Sigmoid colon (tissue), 7 donors: ENCODE measurements around the gene TMPRSS11F. TPM values are rescaled to one million over a fixed set of nuclear protein-coding genes. Genes with fewer than 3 reads are reported as not detected.

Experiments
- DNase-seq: peaks from one replicate; pipeline ENCODE4 v3.0.0-alpha.2; 2019
- H3K27ac ChIP-seq, 4 donors: fragments of 200-600 bp; sonication (generic); one replicate each; pipeline ENCODE4 v1.5.1; 2016 to 2019; ENCODE audit warnings: mild to moderate bottlenecking in 1 of 4
- H3K27me3 ChIP-seq, 3 donors: fragments of 200-600 bp; sonication (generic); one replicate each; pipeline ENCODE4 v1.5.1; 2019; ENCODE audit warnings: mild to moderate bottlenecking in 1 of 3
- H3K36me3 ChIP-seq, 4 donors: fragments of 200-600 bp; sonication (generic); one replicate each; pipeline ENCODE4 v1.5.1; 2016 to 2019
- H3K4me1 ChIP-seq, 4 donors: fragments of 200-600 bp; sonication (generic); one replicate each; pipeline ENCODE4 v1.5.1; 2017 to 2019
- H3K4me3 ChIP-seq, 4 donors: fragments of 200-600 bp; sonication (generic); one replicate each; pipeline ENCODE4 v1.5.1; 2017 to 2019; ENCODE audit warnings: mild to moderate bottlenecking in 2 of 4, moderate library complexity in 1 of 4
- H3K9me3 ChIP-seq, 4 donors: fragments of 200-600 bp in 3 of 4; sonication (generic) in 3 of 4; one replicate each; pipeline versions ENCODE4 v1.5.1 to v1.6.1; 2013 to 2019
- EP300 ChIP-seq, 4 donors: sonication (generic); formaldehyde crosslinking; IDR thresholded peaks; one replicate each; pipeline ENCODE4 v1.6.1; 2017; ENCODE audit warnings: antibody characterized with exemption in 4 of 4
- POLR2A ChIP-seq, 2 donors: fragments of 450-650 bp; IDR thresholded peaks; one replicate each; pipeline ENCODE4 v1.6.1; 2016; ENCODE audit warnings: antibody characterized with exemption in 2 of 2, mild to moderate bottlenecking in 2 of 2, moderate library complexity in 2 of 2
- POLR2AphosphoS5 ChIP-seq, 4 donors: sonication (generic); formaldehyde crosslinking; IDR thresholded peaks; one replicate each; pipeline ENCODE4 v1.6.1; 2017; ENCODE audit warnings: antibody characterized with exemption in 4 of 4
- WGBS, 2 donors: extraction: QIAGEN DNeasy Blood & Tissue Kit; methylation state at CpG; one replicate each; pipeline ENCODE4 v1.1.7; 2013; 5-methylcytosine and 5-hydroxymethylcytosine counted together
- intact Hi-C: fragments of 100-400 bp; cut with DNase I; formaldehyde crosslinking; loops from one replicate; pipeline ENCODE4 v1.15.1; 2023
- polyA plus RNA-seq, 3 donors: library from polyadenylated mRNA; stranded (reverse); fragments of 200-250 nt; gene quantifications; one replicate each; pipeline ENCODE4 v1.2.3, GENCODE V29; 2013
- total RNA-seq, 4 donors: library from RNA; depleted of rRNA; stranded (reverse); fragments of >200 nt; gene quantifications; one replicate each; pipeline ENCODE4 v1.1.0, GENCODE V29; 2016
- TF ChIP-seq, protein P1 (sequence below), 4 experiments: fragments of 450-650 bp in 3 of 4; fragments of 200-600 bp in 1 of 4; IDR thresholded peaks; one replicate each; pipeline ENCODE4 v1.5.1; 2016 to 2019; ENCODE audit warnings: antibody characterized with exemption in 4 of 4, mild to moderate bottlenecking in 3 of 4, moderate library complexity in 2 of 4
- donor health status: healthy with polysubstance abuse.
- donor health status: Bipolar disorder and iron deficiency.
- donor health status: healthy.

The TMPRSS11F gene
- total and polyA plus RNA-seq, 7 donors, result not detected

DNA sequence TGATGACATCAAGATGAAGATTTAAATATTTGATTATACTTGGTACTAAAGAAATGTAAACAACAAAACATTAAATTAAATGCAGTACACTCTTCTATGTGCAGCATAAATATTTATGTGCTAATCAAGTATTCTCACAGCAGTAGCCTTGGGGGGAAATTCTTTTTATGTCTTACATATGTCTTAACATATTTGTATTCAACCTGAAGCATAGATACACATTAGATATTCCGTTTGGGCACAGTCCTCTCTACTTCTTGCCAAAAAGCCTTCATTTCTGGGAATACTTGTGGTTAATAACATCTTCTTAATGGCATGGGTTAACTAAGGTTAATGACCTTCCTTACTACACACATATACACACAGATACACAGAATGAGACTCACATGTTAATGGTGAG lies 19.8 kb downstream of the TMPRSS11F start:
- TF ChIP-seq POLR2AphosphoS5 (IDR thresholded peaks at IDR 0.05), result no peak
- TF ChIP-seq EP300 (IDR thresholded peaks at IDR 0.05), result no peak
- TF ChIP-seq, protein P1, sequence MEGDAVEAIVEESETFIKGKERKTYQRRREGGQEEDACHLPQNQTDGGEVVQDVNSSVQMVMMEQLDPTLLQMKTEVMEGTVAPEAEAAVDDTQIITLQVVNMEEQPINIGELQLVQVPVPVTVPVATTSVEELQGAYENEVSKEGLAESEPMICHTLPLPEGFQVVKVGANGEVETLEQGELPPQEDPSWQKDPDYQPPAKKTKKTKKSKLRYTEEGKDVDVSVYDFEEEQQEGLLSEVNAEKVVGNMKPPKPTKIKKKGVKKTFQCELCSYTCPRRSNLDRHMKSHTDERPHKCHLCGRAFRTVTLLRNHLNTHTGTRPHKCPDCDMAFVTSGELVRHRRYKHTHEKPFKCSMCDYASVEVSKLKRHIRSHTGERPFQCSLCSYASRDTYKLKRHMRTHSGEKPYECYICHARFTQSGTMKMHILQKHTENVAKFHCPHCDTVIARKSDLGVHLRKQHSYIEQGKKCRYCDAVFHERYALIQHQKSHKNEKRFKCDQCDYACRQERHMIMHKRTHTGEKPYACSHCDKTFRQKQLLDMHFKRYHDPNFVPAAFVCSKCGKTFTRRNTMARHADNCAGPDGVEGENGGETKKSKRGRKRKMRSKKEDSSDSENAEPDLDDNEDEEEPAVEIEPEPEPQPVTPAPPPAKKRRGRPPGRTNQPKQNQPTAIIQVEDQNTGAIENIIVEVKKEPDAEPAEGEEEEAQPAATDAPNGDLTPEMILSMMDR (IDR thresholded peaks at IDR 0.05), result no peak
- no peak for TF ChIP-seq POLR2A (IDR thresholded peaks at IDR 0.05)
- WGBS, 2 donors, result 39 to 55% methylated on average over 1 of the region's 1 CpG
- no peak overlapping the region for H3K4me3 ChIP-seq
- no peak overlapping the region for H3K27ac ChIP-seq
- no peaks in the 10 kb centered on the region for H3K4me1 ChIP-seq
- H3K9me3 ChIP-seq, result no peaks in the 10 kb centered on the region
- DNase-seq, result no peak
- no peaks in the 10 kb centered on the region for H3K36me3 ChIP-seq
- intact Hi-C loops, result no loop called here
- no peaks in the 10 kb centered on the region for H3K27me3 ChIP-seq

DNA sequence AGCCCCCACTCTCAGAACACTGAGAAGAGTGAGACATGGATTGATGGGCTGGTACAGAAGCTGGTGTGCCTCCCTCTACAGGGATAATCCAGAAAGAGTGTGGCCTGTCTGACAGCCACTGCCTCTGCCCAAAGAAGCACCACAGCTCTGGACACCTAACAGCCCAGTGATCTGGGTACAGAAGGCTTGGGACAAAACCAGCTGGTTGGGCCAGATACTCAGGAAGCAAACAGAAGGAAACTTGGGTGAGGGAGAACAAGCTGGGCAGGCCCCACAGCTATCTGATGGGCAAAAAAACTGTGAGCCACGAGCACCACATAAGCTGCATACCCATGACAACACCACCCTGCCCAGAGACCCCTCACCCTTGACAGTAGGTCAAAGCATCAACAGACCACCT lies 46.9 kb downstream of the TMPRSS11F start:
- intact Hi-C loops, result no loop called here
- no peak overlapping the region for H3K4me3 ChIP-seq
- H3K4me1 ChIP-seq, result no peaks in the 10 kb centered on the region
- TF ChIP-seq EP300 (IDR thresholded peaks at IDR 0.05), result no peak
- no peak for TF ChIP-seq POLR2A (IDR thresholded peaks at IDR 0.05)
- TF ChIP-seq, protein P1 (IDR thresholded peaks at IDR 0.05), result no peak
- no peak overlapping the region for H3K27ac ChIP-seq
- no peak for DNase-seq
- H3K9me3 ChIP-seq, result no peaks in the 10 kb centered on the region
- WGBS, 2 donors, result 5 to 38% methylated on average over 1 of the region's 1 CpG
- no peaks in the 10 kb centered on the region for H3K36me3 ChIP-seq
- no peaks in the 10 kb centered on the region for H3K27me3 ChIP-seq

- H3K27me3 ChIP-seq, result no peaks in the 10 kb centered on the region
- no peak for DNase-seq
- no peaks in the 10 kb centered on the region for H3K9me3 ChIP-seq
- H3K4me3 ChIP-seq, result no peak overlapping the region
- no peak overlapping the region for H3K27ac ChIP-seq
- no peaks in the 10 kb centered on the region for H3K36me3 ChIP-seq
- TF ChIP-seq POLR2AphosphoS5 (IDR thresholded peaks at IDR 0.05) (no peak), EP300 (IDR thresholded peaks at IDR 0.05) (no peak), POLR2A (IDR thresholded peaks at IDR 0.05) (no peak)
- TF ChIP-seq, protein P1 (IDR thresholded peaks at IDR 0.05), result no peak
- intact Hi-C loops, result no loop called here
- no peaks in the 10 kb centered on the region for H3K4me1 ChIP-seq
Measured at GRCh38 chr4:68079928-68080327, 49.7 kb downstream of the TMPRSS11F start.

DNA sequence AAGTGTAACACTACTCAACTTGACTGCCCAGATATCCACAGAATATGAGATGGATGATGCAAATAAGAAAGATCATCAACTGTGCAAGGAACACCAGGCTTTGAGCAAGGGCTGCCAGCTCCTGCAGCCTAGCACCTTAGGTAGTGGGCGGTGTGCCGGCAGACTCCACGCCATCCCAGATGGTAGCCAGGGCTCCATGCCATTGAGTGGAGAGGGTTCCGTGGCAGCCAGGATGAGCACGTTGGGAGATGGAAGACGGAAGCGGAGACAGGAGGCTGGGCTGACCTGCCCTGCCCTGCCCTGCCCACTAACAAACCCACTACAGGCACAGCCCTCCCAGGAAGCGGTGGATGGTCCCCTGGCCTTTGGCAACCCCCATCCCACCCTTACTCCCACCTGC lies 51.9 kb downstream of the TMPRSS11F start:
- Histone ChIP-seq H3K9me3 (no peaks in the 10 kb centered on the region), H3K4me3 (no peak overlapping the region), H3K4me1 (no peaks in the 10 kb centered on the region), H3K27me3 (no peaks in the 10 kb centered on the region), H3K27ac (no peak overlapping the region), H3K36me3 (no peaks in the 10 kb centered on the region)
- intact Hi-C loops, result no loop called here
- WGBS, 2 donors, result 79 to 89% methylated on average over 8 of the region's 8 CpGs
- no peak for DNase-seq
- TF ChIP-seq, protein P1 (IDR thresholded peaks at IDR 0.05), result no peak
- TF ChIP-seq POLR2A (IDR thresholded peaks at IDR 0.05) (no peak), POLR2AphosphoS5 (IDR thresholded peaks at IDR 0.05) (no peak), EP300 (IDR thresholded peaks at IDR 0.05) (no peak)

DNA sequence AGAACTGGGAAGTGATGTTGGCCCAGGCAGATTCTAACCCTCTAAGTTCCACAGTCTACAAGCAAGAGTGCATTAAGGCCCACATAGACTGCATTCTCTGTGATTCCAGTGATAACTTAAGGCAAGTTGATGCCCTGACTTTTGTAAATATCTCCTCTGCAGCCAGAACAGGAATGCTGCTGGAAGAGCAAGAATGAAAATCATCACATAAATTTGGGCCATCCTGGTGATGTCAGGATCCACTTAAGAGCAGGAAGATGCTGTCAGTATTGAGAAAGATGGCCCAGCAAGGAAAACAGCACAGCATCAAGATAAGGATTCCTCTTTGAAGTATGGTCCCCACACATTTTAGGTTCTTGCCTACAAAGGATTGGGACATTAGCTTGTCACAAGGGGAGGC lies 52.4 kb downstream of the TMPRSS11F start:
- Histone ChIP-seq H3K4me3 (no peak overlapping the region), H3K4me1 (no peaks in the 10 kb centered on the region), H3K9me3 (no peaks in the 10 kb centered on the region), H3K36me3 (no peaks in the 10 kb centered on the region), H3K27ac (no peak overlapping the region), H3K27me3 (no peaks in the 10 kb centered on the region)
- intact Hi-C loops, result no loop called here
- TF ChIP-seq POLR2AphosphoS5 (IDR thresholded peaks at IDR 0.05), result no peak
- TF ChIP-seq, protein P1 (IDR thresholded peaks at IDR 0.05), result no peak
- no peak for TF ChIP-seq POLR2A (IDR thresholded peaks at IDR 0.05)
- no peak for TF ChIP-seq EP300 (IDR thresholded peaks at IDR 0.05)
- DNase-seq, result no peak
